SK-N-SH treated with all-trans-retinoic acid at 6 μM for 48 hours (cell line): Measurements from ENCODE around the gene NUP155.
A peak's percentile ranks its signal among the peaks of the same experiment; 100 is the strongest.
"Not testable (repeated sequence)": the region's sequence is repeated elsewhere in the genome, so short reads cannot be mapped to it uniquely, and the experiment has no call there.

ENCODE experiments used
- ATAC-seq: fragments of 200-7000 bp; cut with Tn5 transposase; 3 replicates; pipeline ENCODE4 v1.9.1; 2020; ENCODE audit warnings: mild to moderate bottlenecking, moderate library complexity
- CSDC2 ChIP-seq: fragments of 250-450 bp; sonication (Bioruptor Pico); IDR thresholded peaks from 2 replicates; pipeline ENCODE4 v1.5.0; 2020; ENCODE audit warnings: mild to moderate bottlenecking, moderate library complexity
- ESRRG ChIP-seq: fragments of 250-450 bp; sonication (Bioruptor Pico); IDR thresholded peaks from 2 replicates; pipeline ENCODE4 v1.6.1; 2021; ENCODE audit warnings: mild to moderate bottlenecking
- GLIS3 ChIP-seq: fragments of 250-450 bp; sonication (Bioruptor Pico); IDR thresholded peaks from 2 replicates; pipeline ENCODE4 v1.5.0; 2020; ENCODE audit warnings: mild to moderate bottlenecking, moderate library complexity
- ISL1 ChIP-seq: fragments of 250-450 bp; sonication (Bioruptor Pico); IDR thresholded peaks from 2 replicates; pipeline ENCODE4 v2.1.2; 2022; ENCODE audit warnings: mild to moderate bottlenecking, moderate library complexity
- PPARA ChIP-seq: fragments of 250-450 bp; sonication (Bioruptor Pico); IDR thresholded peaks from 2 replicates; pipeline ENCODE4 v1.5.0; 2020; ENCODE audit warnings: mild to moderate bottlenecking, borderline replicate concordance
- RARB ChIP-seq: fragments of 250-450 bp; sonication (Bioruptor Pico); IDR thresholded peaks from 2 replicates; pipeline ENCODE4 v1.8.0; 2021; ENCODE audit warnings: mild to moderate bottlenecking, moderate library complexity
- SNAI2 ChIP-seq: fragments of 250-450 bp; sonication (Bioruptor Pico); IDR thresholded peaks from 2 replicates; pipeline ENCODE4 v1.5.0; 2020; ENCODE audit warnings: mild to moderate bottlenecking, moderate library complexity
- TCF4 ChIP-seq: fragments of 250-450 bp; sonication (Bioruptor Pico); IDR thresholded peaks from 2 replicates; pipeline ENCODE4 v1.8.0; 2021; ENCODE audit warnings: mild to moderate bottlenecking, moderate library complexity, borderline replicate concordance
- TOX ChIP-seq: fragments of 250-450 bp; sonication (Bioruptor Pico); IDR thresholded peaks from 2 replicates; pipeline ENCODE4 v1.8.0; 2021; ENCODE audit warnings: mild to moderate bottlenecking, moderate library complexity, borderline replicate concordance
- TSHZ2 ChIP-seq: fragments of 250-450 bp; sonication (Bioruptor Pico); IDR thresholded peaks from 2 replicates; pipeline ENCODE4 v1.5.0; 2020; ENCODE audit warnings: mild to moderate bottlenecking, moderate library complexity
- ZC3H10 ChIP-seq: fragments of 250-450 bp; sonication (Bioruptor Pico); IDR thresholded peaks from 2 replicates; pipeline ENCODE4 v1.5.1; 2021; ENCODE audit warnings: mild to moderate bottlenecking, moderate library complexity
- ZFP3 ChIP-seq: fragments of 250-450 bp; sonication (Bioruptor Pico); IDR thresholded peaks from 2 replicates; pipeline ENCODE4 v1.5.0; 2020; ENCODE audit warnings: mild to moderate bottlenecking, moderate library complexity
- ZFP30 ChIP-seq: fragments of 450-650 bp; formaldehyde crosslinking; IDR thresholded peaks from 2 replicates; pipeline ENCODE4 v1.5.0; 2022; ENCODE audit warnings: mild to moderate bottlenecking, moderate library complexity
- ZNF565 ChIP-seq: fragments of 450-650 bp; formaldehyde crosslinking; conservative IDR thresholded peaks from 2 replicates; pipeline ENCODE4 v1.5.0; 2020; ENCODE audit warnings: low read depth, mild to moderate bottlenecking, moderate library complexity
- ZNF70 ChIP-seq: fragments of 450-650 bp; formaldehyde crosslinking; IDR thresholded peaks from 2 replicates; pipeline ENCODE4 v1.5.0; 2020; ENCODE audit warnings: mild to moderate bottlenecking, moderate library complexity
- ZNF8 ChIP-seq: fragments of 450-650 bp; formaldehyde crosslinking; IDR thresholded peaks from 2 replicates; pipeline ENCODE4 v1.5.0; 2020; ENCODE audit warnings: mild to moderate bottlenecking, moderate library complexity
- TF ChIP-seq, protein P1 (sequence below): fragments of 250-450 bp; sonication (Bioruptor Pico); IDR thresholded peaks from 2 replicates; pipeline ENCODE4 v1.5.1; 2021; ENCODE audit warnings: mild to moderate bottlenecking, moderate library complexity
- TF ChIP-seq, protein P2 (sequence below): fragments of 250-450 bp; sonication (Bioruptor Pico); IDR thresholded peaks from 2 replicates; pipeline ENCODE4 v1.8.0; 2021; ENCODE audit warnings: low read depth, mild to moderate bottlenecking, moderate library complexity, borderline replicate concordance

Gene NUP155

DNA sequence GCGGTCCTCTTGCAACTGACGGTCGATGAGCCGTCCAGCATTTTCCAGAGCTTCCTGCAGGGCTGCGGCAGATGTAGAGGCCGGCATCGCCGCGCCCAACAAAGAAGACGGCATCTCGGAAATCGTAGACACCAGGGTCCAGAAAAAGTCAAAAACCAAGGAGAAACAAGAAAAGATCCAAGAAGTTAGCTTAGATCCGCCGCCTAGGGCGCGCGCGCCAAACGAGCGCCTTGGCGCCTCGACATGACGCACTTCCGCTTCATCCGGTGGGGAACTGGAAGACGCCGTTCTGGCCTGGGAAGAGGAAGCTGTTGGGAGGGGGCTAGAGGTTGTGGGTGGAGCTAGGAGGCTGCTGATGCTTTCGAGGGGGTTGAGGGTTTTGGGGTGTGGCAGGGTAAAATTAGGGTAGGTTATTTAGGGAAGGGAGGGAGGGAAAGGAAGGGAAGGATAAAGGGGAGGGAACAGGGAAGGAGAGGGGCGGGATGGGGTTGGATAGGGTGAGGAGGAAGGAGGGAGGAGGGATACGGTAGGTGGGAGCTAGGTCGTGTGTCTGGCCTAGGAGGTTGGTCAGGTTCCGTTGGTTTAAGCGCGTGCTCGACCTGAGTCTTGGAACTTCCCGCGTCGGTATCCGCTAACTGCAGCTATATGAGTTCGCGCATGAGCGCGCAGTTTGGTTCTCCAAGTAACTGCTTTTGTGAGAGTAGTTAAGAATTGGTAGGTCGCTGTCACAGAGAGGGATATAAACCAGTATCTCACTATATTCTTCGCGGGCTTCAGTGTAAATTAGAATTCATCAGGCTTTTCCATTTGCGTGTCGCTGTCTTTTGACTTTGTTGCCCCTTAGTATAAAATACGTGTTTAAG, at the start of gene NUP155:
Gene NUP155, minus strand, starts transcription at position 243 of the 863 bp plus-strand sequence. Its CDS starts 129 bp downstream, at position 114.
- ATAC-seq, result peak; percentile 94
- TF ChIP-seq TSHZ2 (CRISPR knock-in tag), result peak; percentile 32; the same call in 1 of the 2 replicates
- TF ChIP-seq, protein P1, sequence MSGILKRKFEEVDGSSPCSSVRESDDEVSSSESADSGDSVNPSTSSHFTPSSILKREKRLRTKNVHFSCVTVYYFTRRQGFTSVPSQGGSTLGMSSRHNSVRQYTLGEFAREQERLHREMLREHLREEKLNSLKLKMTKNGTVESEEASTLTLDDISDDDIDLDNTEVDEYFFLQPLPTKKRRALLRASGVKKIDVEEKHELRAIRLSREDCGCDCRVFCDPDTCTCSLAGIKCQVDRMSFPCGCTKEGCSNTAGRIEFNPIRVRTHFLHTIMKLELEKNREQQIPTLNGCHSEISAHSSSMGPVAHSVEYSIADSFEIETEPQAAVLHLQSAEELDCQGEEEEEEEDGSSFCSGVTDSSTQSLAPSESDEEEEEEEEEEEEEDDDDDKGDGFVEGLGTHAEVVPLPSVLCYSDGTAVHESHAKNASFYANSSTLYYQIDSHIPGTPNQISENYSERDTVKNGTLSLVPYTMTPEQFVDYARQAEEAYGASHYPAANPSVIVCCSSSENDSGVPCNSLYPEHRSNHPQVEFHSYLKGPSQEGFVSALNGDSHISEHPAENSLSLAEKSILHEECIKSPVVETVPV (CRISPR knock-in tag), result peak; percentile 46; the same call in 1 of the 2 replicates
- TF ChIP-seq ESRRG (CRISPR knock-in tag), result peak; percentile 63; the same call in 1 of the 2 replicates
- TF ChIP-seq RARB (CRISPR knock-in tag), result no peak
- TF ChIP-seq SNAI2 (CRISPR knock-in tag), result 0 out of 2 replicates have a peak, but pooled peaks have one; percentile 44
- no peak for TF ChIP-seq TCF4 (CRISPR knock-in tag)
- peak; percentile 67; the same call in 1 of the 2 replicates for TF ChIP-seq ZFP3 (CRISPR knock-in tag)
- TF ChIP-seq, protein P2, sequence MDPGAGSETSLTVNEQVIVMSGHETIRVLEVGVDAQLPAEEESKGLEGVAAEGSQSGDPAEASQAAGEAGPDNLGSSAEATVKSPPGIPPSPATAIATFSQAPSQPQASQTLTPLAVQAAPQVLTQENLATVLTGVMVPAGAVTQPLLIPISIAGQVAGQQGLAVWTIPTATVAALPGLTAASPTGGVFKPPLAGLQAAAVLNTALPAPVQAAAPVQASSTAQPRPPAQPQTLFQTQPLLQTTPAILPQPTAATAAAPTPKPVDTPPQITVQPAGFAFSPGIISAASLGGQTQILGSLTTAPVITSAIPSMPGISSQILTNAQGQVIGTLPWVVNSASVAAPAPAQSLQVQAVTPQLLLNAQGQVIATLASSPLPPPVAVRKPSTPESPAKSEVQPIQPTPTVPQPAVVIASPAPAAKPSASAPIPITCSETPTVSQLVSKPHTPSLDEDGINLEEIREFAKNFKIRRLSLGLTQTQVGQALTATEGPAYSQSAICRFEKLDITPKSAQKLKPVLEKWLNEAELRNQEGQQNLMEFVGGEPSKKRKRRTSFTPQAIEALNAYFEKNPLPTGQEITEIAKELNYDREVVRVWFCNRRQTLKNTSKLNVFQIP (CRISPR knock-in tag), result no peak
- TF ChIP-seq ZC3H10 (CRISPR knock-in tag), result no peak
- TF ChIP-seq, all 23 proteins: peak for 5

- ATAC-seq, result no peak
- TF ChIP-seq PPARA (CRISPR knock-in tag), result no peak
- TF ChIP-seq ZFP3 (CRISPR knock-in tag), result no peak
- TF ChIP-seq, protein P1 (CRISPR knock-in tag), result no peak
- TF ChIP-seq ZNF70 (CRISPR knock-in tag), result no peak
- TF ChIP-seq ZNF8 (CRISPR knock-in tag), result no peak
- no peak for TF ChIP-seq RARB (CRISPR knock-in tag)
- TF ChIP-seq ZFP30, result no peak
- no peak for TF ChIP-seq TSHZ2 (CRISPR knock-in tag)
These were observed 46.4 kb upstream of the NUP155 start for GRCh38 chr5:37417347-37417746.

GRCh38 chr5:37415456-37415855, 44.5 kb upstream of the NUP155 start:
- not testable (repeated sequence) for ATAC-seq

GRCh38 chr5:37412515-37412914, 41.6 kb upstream of the NUP155 start:
- peak; percentile 40 for ATAC-seq
- TF ChIP-seq GLIS3 (CRISPR knock-in tag), result no peak
- no peak for TF ChIP-seq TCF4 (CRISPR knock-in tag)
- TF ChIP-seq SNAI2 (CRISPR knock-in tag), result no peak
- no peak for TF ChIP-seq RARB (CRISPR knock-in tag)
- no peak for TF ChIP-seq ZNF8 (CRISPR knock-in tag)
- no peak for TF ChIP-seq ZC3H10 (CRISPR knock-in tag)
- TF ChIP-seq CSDC2 (CRISPR knock-in tag), result no peak
- no peak for TF ChIP-seq ZNF565 (CRISPR knock-in tag)
- no peak for TF ChIP-seq ESRRG (CRISPR knock-in tag)
- no peak for TF ChIP-seq TSHZ2 (CRISPR knock-in tag)
- no peak for TF ChIP-seq ISL1 (CRISPR knock-in tag)
- no peak for TF ChIP-seq TOX (CRISPR knock-in tag)
- TF ChIP-seq, protein P1 (CRISPR knock-in tag), result no peak
